Measurements from ENCODE around the gene STK26.

DNA sequence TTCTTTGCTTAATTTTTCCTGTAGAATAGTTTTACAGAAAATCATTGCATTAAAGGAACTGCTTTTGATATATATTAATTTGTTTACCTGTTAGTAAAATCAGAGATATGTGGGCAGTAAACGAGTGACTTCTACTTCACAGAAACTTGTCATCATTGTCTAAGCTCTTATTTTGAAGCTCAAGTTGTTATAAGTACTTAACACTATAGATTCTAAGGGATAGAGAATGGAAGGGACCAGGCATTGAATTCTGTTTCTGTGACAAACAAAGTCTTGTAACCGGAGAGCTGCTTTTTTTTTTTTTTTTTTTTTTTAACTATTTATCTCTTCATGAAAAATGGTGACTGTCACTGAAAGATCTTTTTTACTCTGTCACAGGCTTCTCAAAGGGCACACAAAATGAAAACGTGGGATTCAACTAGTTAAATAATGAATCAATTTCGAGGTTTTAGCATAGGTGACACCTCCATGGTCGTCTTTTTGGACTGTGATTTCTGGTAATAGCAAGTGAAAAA, 14.4 kb downstream of the STK26 start:
- TF ChIP-seq, protein P1, sequence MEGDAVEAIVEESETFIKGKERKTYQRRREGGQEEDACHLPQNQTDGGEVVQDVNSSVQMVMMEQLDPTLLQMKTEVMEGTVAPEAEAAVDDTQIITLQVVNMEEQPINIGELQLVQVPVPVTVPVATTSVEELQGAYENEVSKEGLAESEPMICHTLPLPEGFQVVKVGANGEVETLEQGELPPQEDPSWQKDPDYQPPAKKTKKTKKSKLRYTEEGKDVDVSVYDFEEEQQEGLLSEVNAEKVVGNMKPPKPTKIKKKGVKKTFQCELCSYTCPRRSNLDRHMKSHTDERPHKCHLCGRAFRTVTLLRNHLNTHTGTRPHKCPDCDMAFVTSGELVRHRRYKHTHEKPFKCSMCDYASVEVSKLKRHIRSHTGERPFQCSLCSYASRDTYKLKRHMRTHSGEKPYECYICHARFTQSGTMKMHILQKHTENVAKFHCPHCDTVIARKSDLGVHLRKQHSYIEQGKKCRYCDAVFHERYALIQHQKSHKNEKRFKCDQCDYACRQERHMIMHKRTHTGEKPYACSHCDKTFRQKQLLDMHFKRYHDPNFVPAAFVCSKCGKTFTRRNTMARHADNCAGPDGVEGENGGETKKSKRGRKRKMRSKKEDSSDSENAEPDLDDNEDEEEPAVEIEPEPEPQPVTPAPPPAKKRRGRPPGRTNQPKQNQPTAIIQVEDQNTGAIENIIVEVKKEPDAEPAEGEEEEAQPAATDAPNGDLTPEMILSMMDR (IDR thresholded peaks at IDR 0.05) = no peak
- TF ChIP-seq EP300 (IDR thresholded peaks at IDR 0.05) = no peak
- TF ChIP-seq POLR2A (IDR thresholded peaks at IDR 0.05; ENCODE audit: low read depth) = no peak

Data from esophagus muscularis mucosa (tissue), 4 donors.